Activated CD4-positive, alpha-beta T cell treated with anti-CD3 and anti-CD28 coated beads for 36 hours (primary cell): ENCODE results near the gene PHF20. TPM values are rescaled to one million over a fixed set of nuclear protein-coding genes. Genes with fewer than 3 reads are reported as not detected.
"Not testable (repeated sequence)": the region's sequence is repeated elsewhere in the genome, so short reads cannot be mapped to it uniquely, and the experiment has no call there.

ENCODE experiments used
- ATAC-seq: fragments of 200-7000 bp; cut with Tn5 transposase; one replicate; pipeline ENCODE4 v1.10.0; 2021; ENCODE audit warnings: mild to moderate bottlenecking, moderate library complexity
- CTCF ChIA-PET: fragments of 350-600 bp; sonication (Branson Sonifier 250); formaldehyde crosslinking; loops from one replicate; lab custom pipeline; 2021; ENCODE audit warnings: antibody characterized with exemption; lab: Charles Lee
- POLR2A ChIA-PET: fragments of 350-600 bp; sonication (Branson Sonifier 250); formaldehyde crosslinking; loops from one replicate; lab custom pipeline; 2021; ENCODE audit warnings: antibody characterized with exemption, inconsistent platforms; lab: Charles Lee
- DNase-seq: peaks from one replicate; pipeline ENCODE4 v3.0.0-alpha.2; 2020
- H3K27ac Mint-ChIP-seq: one replicate; pipeline ENCODE4 v1.8.0; 2021; ENCODE audit warnings: mixed read lengths
- H3K27me3 Mint-ChIP-seq: one replicate; pipeline ENCODE4 v1.8.0; 2021; ENCODE audit warnings: mixed read lengths
- H3K36me3 Mint-ChIP-seq: one replicate; pipeline ENCODE4 v1.8.0; 2021; ENCODE audit warnings: low read depth, mixed read lengths
- H3K4me1 Mint-ChIP-seq: one replicate; pipeline ENCODE4 v1.8.0; 2021; ENCODE audit warnings: mixed read lengths
- H3K4me3 Mint-ChIP-seq: one replicate; pipeline ENCODE4 v1.8.0; 2021; ENCODE audit warnings: mild to moderate bottlenecking, moderate library complexity, mixed read lengths
- H3K9me3 Mint-ChIP-seq: one replicate; pipeline ENCODE4 v1.8.0; 2021; ENCODE audit warnings: low read depth, mixed read lengths
- intact Hi-C, 2 experiments: fragments of 100-400 bp; cut with DNase I in 1 of 2; cut with micrococcal nuclease in 1 of 2; formaldehyde crosslinking; loops; one replicate each; pipeline versions ENCODE4 v1.14.2 to v1.15.1; 2022 to 2024; cut with DNase I, micrococcal nuclease
- total RNA-seq, 2 experiments: library from RNA; stranded (reverse); gene quantifications; one replicate each; pipeline ENCODE4 v1.2.3, GENCODE V29; 2021

PHF20 gene
- total RNA-seq, 2 experiments from 2014 or later, result 54.3 to 61.6 TPM

- DNase-seq, result no peak
- no peak for ATAC-seq
- intact Hi-C loops, result no loop called here
- ChIA-PET POLR2A (no interaction called here), CTCF (interaction anchor here (1.6 kb wide), 1 partner anchor 36 kb away, joined by 6 read pairs; the partner anchor contains the start of gene SCAND1)
- Mint-ChIP-seq H3K9me3 (no peaks in the 10 kb centered on the region), H3K36me3 (peaks cover 23% of the 10 kb centered on the region), H3K27me3 (no peaks in the 10 kb centered on the region), H3K27ac (no peak overlapping the region), H3K4me1 (no peaks in the 10 kb centered on the region), H3K4me3 (no peak overlapping the region)
Measured at GRCh38 chr20:35918021-35918420, 146.2 kb downstream of the PHF20 start.

GRCh38 chr20:35920523-35920922, 148.7 kb downstream of the PHF20 start:
- H3K27me3 Mint-ChIP-seq, result no peaks in the 10 kb centered on the region
- H3K4me1 Mint-ChIP-seq, result no peaks in the 10 kb centered on the region
- H3K36me3 Mint-ChIP-seq, result peaks cover 22% of the 10 kb centered on the region
- CTCF ChIA-PET, result interaction anchor here (0.5 to 0.6 kb wide), 2 partner anchors 479 to 573 kb away, joined by 3 to 5 read pairs; no protein-coding TSS in a partner anchor
- intact Hi-C loops, result no loop called here
- H3K9me3 Mint-ChIP-seq, result no peaks in the 10 kb centered on the region
- ATAC-seq, result no peak
- H3K4me3 Mint-ChIP-seq, result no peak overlapping the region
- POLR2A ChIA-PET, result no interaction called here
- no peak overlapping the region for H3K27ac Mint-ChIP-seq
- no peak for DNase-seq

GRCh38 chr20:35929301-35929700, 157.5 kb downstream of the PHF20 start:
- ChIA-PET CTCF (interaction anchor here (0.6 kb wide), 1 partner anchor 36 kb away, joined by 3 read pairs; no protein-coding TSS in a partner anchor), POLR2A (no interaction called here)
- Mint-ChIP-seq H3K27me3 (no peaks in the 10 kb centered on the region), H3K9me3 (no peaks in the 10 kb centered on the region), H3K4me1 (peaks cover 7% of the 10 kb centered on the region), H3K4me3 (no peak overlapping the region), H3K27ac (no peak overlapping the region), H3K36me3 (peaks cover 34% of the 10 kb centered on the region)
- ATAC-seq (no peak), DNase-seq (no peak)
- intact Hi-C loops, result no loop called here

GRCh38 chr20:35934050-35934449, 162.2 kb downstream of the PHF20 start:
- POLR2A ChIA-PET, result no interaction called here
- no peaks in the 10 kb centered on the region for H3K27me3 Mint-ChIP-seq
- H3K27ac Mint-ChIP-seq, result no peak overlapping the region
- intact Hi-C loops, result no loop called here
- peaks cover 7% of the 10 kb centered on the region for H3K4me1 Mint-ChIP-seq
- H3K4me3 Mint-ChIP-seq, result no peak overlapping the region
- H3K36me3 Mint-ChIP-seq, result peaks cover 30% of the 10 kb centered on the region
- CTCF ChIA-PET, result interaction anchor here (0.7 kb wide), 1 partner anchor 118 kb away, joined by 3 read pairs; no protein-coding TSS in a partner anchor
- H3K9me3 Mint-ChIP-seq, result no peaks in the 10 kb centered on the region
- no peak for ATAC-seq
- no peak for DNase-seq

- ATAC-seq, result no peak
- CTCF ChIA-PET, result interaction anchor here (1.7 kb wide), 1 partner anchor 14 kb away, joined by 6 read pairs; the partner anchor contains the start of gene SCAND1
- Mint-ChIP-seq H3K4me3 (no peak overlapping the region), H3K36me3 (peaks cover 19% of the 10 kb centered on the region), H3K27me3 (no peaks in the 10 kb centered on the region), H3K4me1 (no peaks in the 10 kb centered on the region), H3K9me3 (no peaks in the 10 kb centered on the region), H3K27ac (no peak overlapping the region)
- no peak for DNase-seq
- POLR2A ChIA-PET, result no interaction called here
- intact Hi-C loops, result no loop called here
Measured at GRCh38 chr20:35939264-35939663, 167.4 kb downstream of the PHF20 start.

- CTCF ChIA-PET, result interaction anchor here (1.7 kb wide), 1 partner anchor 10 kb away, joined by 3 read pairs; no protein-coding TSS in a partner anchor
- Mint-ChIP-seq H3K36me3 (peaks cover 18% of the 10 kb centered on the region), H3K27ac (no peak overlapping the region)
Measured at GRCh38 chr20:35941620-35942019, 169.8 kb downstream of the PHF20 start.

GRCh38 chr20:35942243-35942642, 170.4 kb downstream of the PHF20 start:
- ChIA-PET CTCF (interaction anchor here (0.6 to 2.2 kb wide), 4 partner anchors 11 to 43 kb away, joined by 3 to 10 read pairs (median 4); partner anchors contain the start of gene SCAND1), POLR2A (interaction anchor here (0.6 kb wide), 2 partner anchors 33 to 45 kb away, joined by 3 to 4 read pairs; no protein-coding TSS in a partner anchor)
- no peaks in the 10 kb centered on the region for H3K9me3 Mint-ChIP-seq
- peaks cover 19% of the 10 kb centered on the region for H3K36me3 Mint-ChIP-seq
- ATAC-seq (no peak), DNase-seq (no peak)
- H3K4me3 Mint-ChIP-seq, result no peak overlapping the region
- H3K27me3 Mint-ChIP-seq, result no peaks in the 10 kb centered on the region
- intact Hi-C loops, result no loop called here
- peaks cover under 1% of the 10 kb centered on the region for H3K4me1 Mint-ChIP-seq
- no peak overlapping the region for H3K27ac Mint-ChIP-seq

More at GRCh38 chr20:35941620-35942019, 169.8 kb downstream of the PHF20 start:
- intact Hi-C loops, result no loop called here
- POLR2A ChIA-PET, result no interaction called here
- ATAC-seq (no peak), DNase-seq (no peak)
- no peaks in the 10 kb centered on the region for H3K9me3 Mint-ChIP-seq
- H3K27me3 Mint-ChIP-seq, result no peaks in the 10 kb centered on the region
- H3K4me1 Mint-ChIP-seq, result no peaks in the 10 kb centered on the region
- no peak overlapping the region for H3K4me3 Mint-ChIP-seq

- H3K27ac Mint-ChIP-seq, result no peak overlapping the region
- H3K36me3 Mint-ChIP-seq, result peaks cover 10% of the 10 kb centered on the region
- H3K4me3 Mint-ChIP-seq, result no peak overlapping the region
- ChIA-PET POLR2A (no interaction called here), CTCF (interaction anchor here (0.5 to 1.5 kb wide), 7 partner anchors 8 to 377 kb away, joined by 3 to 7 read pairs (median 3); no protein-coding TSS in a partner anchor)
- H3K27me3 Mint-ChIP-seq, result no peaks in the 10 kb centered on the region
- H3K9me3 Mint-ChIP-seq, result no peaks in the 10 kb centered on the region
- H3K4me1 Mint-ChIP-seq, result peaks cover 9% of the 10 kb centered on the region
- DNase-seq (peak; percentile 56), ATAC-seq (peak; percentile 64)
- intact Hi-C loops, result no loop called here
Measured at GRCh38 chr20:35947489-35947888, 175.7 kb downstream of the PHF20 start.

- Mint-ChIP-seq H3K9me3 (no peaks in the 10 kb centered on the region), H3K4me1 (peaks cover 13% of the 10 kb centered on the region), H3K4me3 (no peak overlapping the region), H3K27ac (no peak overlapping the region), H3K27me3 (no peaks in the 10 kb centered on the region), H3K36me3 (peaks cover 14% of the 10 kb centered on the region)
- DNase-seq (no peak), ATAC-seq (no peak)
- POLR2A ChIA-PET, result no interaction called here
- intact Hi-C loops, result no loop called here
- CTCF ChIA-PET, result interaction anchor here (0.5 to 1.2 kb wide), 2 partner anchors 15 to 377 kb away, joined by 3 to 7 read pairs; no protein-coding TSS in a partner anchor
Measured at GRCh38 chr20:35947907-35948306, 176.1 kb downstream of the PHF20 start.

- ChIA-PET POLR2A (no interaction called here), CTCF (no interaction called here)
- DNase-seq, result no peak
- H3K27ac Mint-ChIP-seq, result no peak overlapping the region
- no peak for ATAC-seq
- no peaks in the 10 kb centered on the region for H3K27me3 Mint-ChIP-seq
- H3K9me3 Mint-ChIP-seq, result no peaks in the 10 kb centered on the region
- H3K4me1 Mint-ChIP-seq, result peaks cover 13% of the 10 kb centered on the region
- intact Hi-C loops, result loop anchor here (5.0 to 10.0 kb wide), 4 partner anchors 408 to 1433 kb away; partner anchors contain the start of genes DSN1 (in 1 of the 2), DYNLRB1 (in 1 of the 2), ERGIC3 (in 1 of the 2) and NDRG3 (in 1 of the 2)
- no peak overlapping the region for H3K4me3 Mint-ChIP-seq
- peaks cover 14% of the 10 kb centered on the region for H3K36me3 Mint-ChIP-seq
Measured at GRCh38 chr20:35950093-35950492, 178.3 kb downstream of the PHF20 start.

- not testable (repeated sequence) for ATAC-seq, H3K9me3 Mint-ChIP-seq, DNase-seq, H3K27me3 Mint-ChIP-seq
- POLR2A ChIA-PET, result interaction anchor here (0.6 kb wide), 1 partner anchor 227 kb away, joined by 5 read pairs; no protein-coding TSS in a partner anchor
- Mint-ChIP-seq H3K27ac (peak overlapping the region; percentile 100), H3K4me3 (peak overlapping the region; percentile 97), H3K4me1 (peaks cover 13% of the 10 kb centered on the region), H3K36me3 (peaks cover 14% of the 10 kb centered on the region)
- intact Hi-C loops, result loop anchor here (2.0 to 10.0 kb wide), 5 partner anchors 410 to 1435 kb away; partner anchors contain the start of genes DSN1 (in 1 of the 2), DYNLRB1 (in 1 of the 2), EIF6 (in 1 of the 2) and ERGIC3 (in 1 of the 2)
- CTCF ChIA-PET, result interaction anchor here (2.3 kb wide), 1 partner anchor 41 kb away, joined by 9 read pairs; no protein-coding TSS in a partner anchor
Measured at GRCh38 chr20:35952080-35952479, 180.3 kb downstream of the PHF20 start.
